HL-60 (cell line): ENCODE data around the gene FOXP1.

ENCODE experiments used
- DNase-seq, 2 experiments: peaks; one replicate each; pipeline ENCODE4 v3.0.0-alpha.2; 2010 to 2020; ENCODE audit warnings: low read depth in 1 of 2, low spot score in 1 of 2
- H3K27ac ChIP-seq: fragments of 250-450 bp; sonication (Bioruptor Pico); replicated peaks from 2 replicates; pipeline ENCODE4 v1.5.1; 2020; ENCODE audit warnings: mild to moderate bottlenecking, moderate library complexity
- H3K27me3 ChIP-seq: fragments of 250-450 bp; sonication (Bioruptor Pico); 2 replicates; pipeline ENCODE4 v1.5.1; 2021; ENCODE audit warnings: mild to moderate bottlenecking, moderate library complexity; ENCODE audit not compliant: insufficient read depth, poor library complexity, severe bottlenecking
- H3K4me3 ChIP-seq: replicated peaks from 2 replicates; pipeline ENCODE4 v1.5.1; 2011; ENCODE audit warnings: mild to moderate bottlenecking, control low read depth, low read length; ENCODE audit not compliant: insufficient read depth
- CTCF ChIP-seq: IDR thresholded peaks from one replicate; pipeline ENCODE4 v1.5.1; 2011; ENCODE audit warnings: low read length, control low read depth, inconsistent platforms; ENCODE audit not compliant: insufficient read depth
- GABPA ChIP-seq: IDR thresholded peaks from 2 replicates; pipeline ENCODE4 v1.6.1; 2012; ENCODE audit warnings: low read depth
- POLR2AphosphoS5 ChIP-seq: IDR thresholded peaks from 2 replicates; pipeline ENCODE4 v1.6.1; 2012; ENCODE audit warnings: low read depth
- REST ChIP-seq: IDR thresholded peaks from 2 replicates; pipeline ENCODE4 v1.6.1; 2012; ENCODE audit warnings: low read depth; ENCODE audit not compliant: insufficient replicate concordance
- SPI1 ChIP-seq: IDR thresholded peaks from 2 replicates; pipeline ENCODE4 v1.6.1; 2012; ENCODE audit warnings: low read depth, mild to moderate bottlenecking, borderline replicate concordance

FOXP1 gene

DNA sequence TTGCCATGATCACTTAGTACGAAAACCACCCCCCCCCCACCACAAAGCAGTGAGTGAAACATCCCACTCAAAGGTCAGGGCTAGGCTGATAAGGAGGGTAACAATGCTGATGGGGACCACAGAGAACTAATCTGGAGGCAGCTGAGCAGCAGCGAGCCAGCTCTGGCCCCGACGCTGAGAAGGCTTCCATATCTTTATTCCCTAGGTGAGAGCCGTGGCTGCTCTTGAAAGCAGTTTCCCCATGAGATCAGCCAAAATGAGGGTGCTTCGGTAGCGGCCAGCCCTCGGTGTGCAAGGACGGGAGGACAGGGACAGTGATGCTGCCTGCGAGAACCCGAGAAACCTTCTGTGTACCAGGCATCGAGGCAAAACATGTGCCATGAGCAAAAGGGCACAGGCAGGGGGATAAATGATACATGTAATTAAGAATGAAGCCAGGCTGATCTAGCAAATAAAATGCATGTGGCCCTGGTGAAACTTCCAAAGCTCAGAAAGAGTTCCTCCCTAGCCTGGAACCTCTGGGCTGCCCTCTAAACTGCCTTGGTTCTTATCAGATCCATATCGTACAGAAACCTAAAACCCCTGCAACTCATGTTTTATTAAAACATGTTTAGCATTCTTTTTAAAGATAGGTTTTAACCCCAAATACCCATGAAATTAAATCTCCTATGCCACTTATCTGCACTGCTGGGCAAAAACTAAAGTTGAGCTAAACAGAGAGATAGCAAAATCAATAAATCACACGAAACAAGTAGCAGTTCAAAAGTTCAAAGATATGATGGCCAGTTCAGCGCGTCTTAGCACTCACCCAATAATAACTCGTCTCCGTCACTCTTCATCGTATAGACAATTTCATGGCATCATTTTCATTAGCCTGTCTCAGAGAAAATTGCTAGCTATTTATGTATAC is 337.3 kb downstream of the FOXP1 start:
- Histone ChIP-seq H3K4me3 (no peak overlapping the region), H3K27ac (no peak overlapping the region), H3K27me3 (no peaks in the 10 kb centered on the region)
- TF ChIP-seq GABPA (no peak), POLR2AphosphoS5 (no peak), REST (no peak), CTCF (no peak), SPI1 (no peak)
- DNase-seq = no peak

DNA sequence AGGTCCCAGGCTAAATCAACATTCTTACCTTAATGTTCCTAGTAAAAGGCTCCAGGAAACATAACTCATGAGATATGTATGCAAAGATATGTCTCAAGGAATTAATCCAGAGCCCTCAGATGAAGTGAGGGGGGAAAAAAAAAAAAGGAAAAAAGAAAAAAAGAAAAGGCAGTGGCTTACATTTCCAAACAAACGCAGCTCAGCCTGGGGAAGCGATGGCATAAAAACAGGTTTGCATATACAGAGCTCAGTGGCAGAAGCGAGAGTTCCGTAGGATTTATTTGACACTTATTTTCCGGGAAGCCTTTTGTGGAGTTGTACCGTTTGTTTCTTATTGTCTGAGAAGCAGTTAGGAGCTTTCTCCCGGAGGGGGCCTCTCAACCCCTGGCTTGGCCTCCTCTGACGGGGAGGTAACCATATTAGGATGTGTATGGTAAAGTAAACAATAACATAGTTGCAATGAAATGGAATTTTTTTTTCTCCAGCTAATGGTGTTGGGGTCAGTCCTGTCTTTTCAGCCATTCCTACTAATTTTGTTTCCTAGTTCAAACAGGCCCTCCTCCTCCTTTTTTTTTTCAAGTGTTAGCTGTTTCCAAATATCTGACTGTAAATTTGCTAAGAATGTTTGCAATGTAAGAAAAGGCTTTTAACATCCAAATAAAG is 338.6 kb downstream of the FOXP1 start:
- Histone ChIP-seq H3K4me3 (no peak overlapping the region), H3K27me3 (no peaks in the 10 kb centered on the region), H3K27ac (no peak overlapping the region)
- TF ChIP-seq CTCF (no peak), GABPA (no peak), SPI1 (no peak), POLR2AphosphoS5 (no peak), REST (no peak)
- DNase-seq = no peak

DNA sequence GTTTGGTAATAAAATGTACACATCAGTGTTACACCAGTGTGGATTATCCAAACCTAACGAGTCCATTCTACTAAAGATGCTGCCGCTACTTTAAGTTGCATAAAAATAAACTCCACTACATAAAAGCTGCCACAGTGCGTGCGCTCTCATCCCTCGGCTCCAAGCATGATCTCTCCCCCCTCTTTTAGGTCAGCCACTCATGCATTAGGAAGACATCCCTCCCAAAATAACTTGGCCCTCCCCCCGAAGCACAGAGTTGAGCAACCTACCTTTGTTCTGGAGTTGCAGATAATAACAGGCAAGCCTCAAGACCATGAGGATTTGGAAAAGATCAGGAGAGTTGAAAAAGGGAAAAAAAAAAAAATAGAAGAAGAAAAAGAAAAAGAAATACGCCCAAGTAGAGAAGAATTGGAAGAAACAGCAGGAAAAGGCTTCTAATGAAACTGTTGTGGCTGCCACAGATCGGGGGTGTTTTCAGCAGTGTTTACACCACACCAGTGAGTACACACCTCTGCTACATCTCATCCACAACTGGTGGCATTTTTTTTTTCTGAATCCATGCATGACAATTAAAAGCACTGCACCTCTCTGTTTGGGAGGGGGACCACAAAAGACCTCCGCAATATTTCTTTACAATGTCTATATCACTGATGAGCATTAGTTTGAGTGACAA is 339.2 kb downstream of the FOXP1 start:
- no peak overlapping the region for H3K4me3 ChIP-seq
- no peak overlapping the region for H3K27ac ChIP-seq
- DNase-seq = no peak
- H3K27me3 ChIP-seq = no peaks in the 10 kb centered on the region
- TF ChIP-seq REST (no peak), SPI1 (no peak)
